Measurements from ENCODE around the gene SRPK2.

DNA sequence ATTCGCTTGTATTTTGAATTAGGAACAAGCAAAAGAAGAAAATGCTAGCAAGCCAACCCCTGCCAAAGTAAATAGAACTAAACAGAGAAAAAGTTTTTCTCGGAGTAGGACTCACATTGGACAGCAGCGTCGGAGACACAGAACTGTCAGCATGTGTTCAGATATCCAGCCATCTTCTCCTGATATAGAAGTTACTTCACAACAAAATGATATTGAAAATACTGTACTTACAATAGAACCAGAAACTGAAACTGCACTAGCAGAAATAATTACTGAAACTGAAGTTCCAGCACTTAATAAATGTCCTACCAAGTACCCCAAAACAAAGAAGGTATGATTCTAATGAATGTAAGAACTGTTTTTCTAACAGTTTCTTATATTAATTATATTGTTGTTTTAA is 286.9 kb downstream of the SRPK2 start:
- TF ChIP-seq, protein P1, sequence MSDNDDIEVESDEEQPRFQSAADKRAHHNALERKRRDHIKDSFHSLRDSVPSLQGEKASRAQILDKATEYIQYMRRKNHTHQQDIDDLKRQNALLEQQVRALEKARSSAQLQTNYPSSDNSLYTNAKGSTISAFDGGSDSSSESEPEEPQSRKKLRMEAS (CRISPR knock-in tag; IDR thresholded peaks at IDR 0.05) = no peak
- TF ChIP-seq, protein P2, sequence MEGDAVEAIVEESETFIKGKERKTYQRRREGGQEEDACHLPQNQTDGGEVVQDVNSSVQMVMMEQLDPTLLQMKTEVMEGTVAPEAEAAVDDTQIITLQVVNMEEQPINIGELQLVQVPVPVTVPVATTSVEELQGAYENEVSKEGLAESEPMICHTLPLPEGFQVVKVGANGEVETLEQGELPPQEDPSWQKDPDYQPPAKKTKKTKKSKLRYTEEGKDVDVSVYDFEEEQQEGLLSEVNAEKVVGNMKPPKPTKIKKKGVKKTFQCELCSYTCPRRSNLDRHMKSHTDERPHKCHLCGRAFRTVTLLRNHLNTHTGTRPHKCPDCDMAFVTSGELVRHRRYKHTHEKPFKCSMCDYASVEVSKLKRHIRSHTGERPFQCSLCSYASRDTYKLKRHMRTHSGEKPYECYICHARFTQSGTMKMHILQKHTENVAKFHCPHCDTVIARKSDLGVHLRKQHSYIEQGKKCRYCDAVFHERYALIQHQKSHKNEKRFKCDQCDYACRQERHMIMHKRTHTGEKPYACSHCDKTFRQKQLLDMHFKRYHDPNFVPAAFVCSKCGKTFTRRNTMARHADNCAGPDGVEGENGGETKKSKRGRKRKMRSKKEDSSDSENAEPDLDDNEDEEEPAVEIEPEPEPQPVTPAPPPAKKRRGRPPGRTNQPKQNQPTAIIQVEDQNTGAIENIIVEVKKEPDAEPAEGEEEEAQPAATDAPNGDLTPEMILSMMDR (IDR thresholded peaks at IDR 0.05) = no peak
- TF ChIP-seq NR2C2 (CRISPR knock-in tag; IDR thresholded peaks at IDR 0.05) (no peak), ZNF317 (CRISPR knock-in tag; IDR thresholded peaks at IDR 0.05; ENCODE audit: borderline replicate concordance, low read depth) (no peak), FOXJ3 (CRISPR knock-in tag; IDR thresholded peaks at IDR 0.05; ENCODE audit: borderline replicate concordance) (no peak), ZNF263 (CRISPR knock-in tag; IDR thresholded peaks at IDR 0.05; ENCODE audit: low read depth) (no peak), HMGA2 (CRISPR knock-in tag; IDR thresholded peaks at IDR 0.05) (no peak), TEAD4 (CRISPR knock-in tag; IDR thresholded peaks at IDR 0.05) (no peak), CREB1 (CRISPR knock-in tag; IDR thresholded peaks at IDR 0.05) (no peak)
- TF ChIP-seq, protein P3, sequence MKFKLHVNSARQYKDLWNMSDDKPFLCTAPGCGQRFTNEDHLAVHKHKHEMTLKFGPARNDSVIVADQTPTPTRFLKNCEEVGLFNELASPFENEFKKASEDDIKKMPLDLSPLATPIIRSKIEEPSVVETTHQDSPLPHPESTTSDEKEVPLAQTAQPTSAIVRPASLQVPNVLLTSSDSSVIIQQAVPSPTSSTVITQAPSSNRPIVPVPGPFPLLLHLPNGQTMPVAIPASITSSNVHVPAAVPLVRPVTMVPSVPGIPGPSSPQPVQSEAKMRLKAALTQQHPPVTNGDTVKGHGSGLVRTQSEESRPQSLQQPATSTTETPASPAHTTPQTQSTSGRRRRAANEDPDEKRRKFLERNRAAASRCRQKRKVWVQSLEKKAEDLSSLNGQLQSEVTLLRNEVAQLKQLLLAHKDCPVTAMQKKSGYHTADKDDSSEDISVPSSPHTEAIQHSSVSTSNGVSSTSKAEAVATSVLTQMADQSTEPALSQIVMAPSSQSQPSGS (CRISPR knock-in tag; IDR thresholded peaks at IDR 0.05; ENCODE audit: borderline replicate concordance, low read depth) = no peak
- TF ChIP-seq, protein P4, sequence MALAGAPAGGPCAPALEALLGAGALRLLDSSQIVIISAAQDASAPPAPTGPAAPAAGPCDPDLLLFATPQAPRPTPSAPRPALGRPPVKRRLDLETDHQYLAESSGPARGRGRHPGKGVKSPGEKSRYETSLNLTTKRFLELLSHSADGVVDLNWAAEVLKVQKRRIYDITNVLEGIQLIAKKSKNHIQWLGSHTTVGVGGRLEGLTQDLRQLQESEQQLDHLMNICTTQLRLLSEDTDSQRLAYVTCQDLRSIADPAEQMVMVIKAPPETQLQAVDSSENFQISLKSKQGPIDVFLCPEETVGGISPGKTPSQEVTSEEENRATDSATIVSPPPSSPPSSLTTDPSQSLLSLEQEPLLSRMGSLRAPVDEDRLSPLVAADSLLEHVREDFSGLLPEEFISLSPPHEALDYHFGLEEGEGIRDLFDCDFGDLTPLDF (CRISPR knock-in tag; IDR thresholded peaks at IDR 0.05) = no peak
